Non-pigmented ciliary epithelial cell (primary cell): Measurements from ENCODE around the gene STK32B.
"Not testable (repeated sequence)": the region's sequence is repeated elsewhere in the genome, so short reads cannot be mapped to it uniquely, and the experiment has no call there.

ENCODE experiments used
- DNase-seq: peaks from one replicate; pipeline ENCODE4 v3.0.0-alpha.2; 2010; ENCODE audit warnings: low read depth

STK32B gene

DNA sequence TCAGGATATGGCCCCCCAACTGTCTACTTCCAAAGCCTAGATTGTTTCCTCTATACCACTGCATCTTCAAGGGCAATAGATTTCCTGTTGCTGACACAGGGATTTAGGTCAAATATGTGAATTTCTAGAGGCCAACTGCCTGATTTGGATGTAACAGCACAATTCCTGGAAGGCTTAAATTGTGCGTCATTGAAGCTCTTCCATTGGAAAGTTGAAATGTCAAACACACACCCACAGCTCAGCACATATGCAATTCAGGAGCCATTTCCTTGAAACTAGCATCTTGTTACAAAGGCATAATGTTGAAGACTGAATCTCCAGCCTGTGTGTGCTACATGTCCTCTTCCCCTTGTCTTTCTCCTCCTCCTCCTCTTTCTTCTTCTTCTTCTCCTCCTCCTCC lies 158.6 kb downstream of the STK32B start:
- DNase-seq: no peak

DNA sequence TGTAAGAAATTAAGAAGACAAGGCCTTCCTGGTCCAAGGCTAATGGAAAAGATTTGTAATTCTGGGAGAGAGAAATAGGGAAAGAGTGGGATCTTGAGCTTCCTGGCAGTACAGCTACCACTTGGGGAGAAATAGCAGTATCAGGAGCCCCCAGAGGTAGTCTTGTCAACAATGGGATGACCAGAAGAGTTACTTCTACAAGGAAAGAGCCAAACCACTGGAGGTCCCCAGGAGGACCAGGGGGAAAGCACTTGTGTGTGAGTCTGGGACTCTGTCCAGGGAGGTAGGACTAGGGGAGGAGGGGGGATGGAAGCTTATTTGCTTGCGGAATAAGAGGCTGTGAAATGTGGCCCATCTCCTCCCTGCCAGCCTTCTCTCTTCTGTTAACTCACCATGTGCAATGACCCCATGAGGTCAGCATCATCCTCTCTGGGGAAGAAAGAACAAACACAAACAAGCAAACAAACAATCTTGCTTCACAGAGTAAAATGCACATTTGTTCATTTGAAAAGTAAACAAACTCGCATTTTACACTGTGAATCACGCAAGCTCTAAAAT lies 160.1 kb downstream of the STK32B start:
- DNase-seq: no peak

DNA sequence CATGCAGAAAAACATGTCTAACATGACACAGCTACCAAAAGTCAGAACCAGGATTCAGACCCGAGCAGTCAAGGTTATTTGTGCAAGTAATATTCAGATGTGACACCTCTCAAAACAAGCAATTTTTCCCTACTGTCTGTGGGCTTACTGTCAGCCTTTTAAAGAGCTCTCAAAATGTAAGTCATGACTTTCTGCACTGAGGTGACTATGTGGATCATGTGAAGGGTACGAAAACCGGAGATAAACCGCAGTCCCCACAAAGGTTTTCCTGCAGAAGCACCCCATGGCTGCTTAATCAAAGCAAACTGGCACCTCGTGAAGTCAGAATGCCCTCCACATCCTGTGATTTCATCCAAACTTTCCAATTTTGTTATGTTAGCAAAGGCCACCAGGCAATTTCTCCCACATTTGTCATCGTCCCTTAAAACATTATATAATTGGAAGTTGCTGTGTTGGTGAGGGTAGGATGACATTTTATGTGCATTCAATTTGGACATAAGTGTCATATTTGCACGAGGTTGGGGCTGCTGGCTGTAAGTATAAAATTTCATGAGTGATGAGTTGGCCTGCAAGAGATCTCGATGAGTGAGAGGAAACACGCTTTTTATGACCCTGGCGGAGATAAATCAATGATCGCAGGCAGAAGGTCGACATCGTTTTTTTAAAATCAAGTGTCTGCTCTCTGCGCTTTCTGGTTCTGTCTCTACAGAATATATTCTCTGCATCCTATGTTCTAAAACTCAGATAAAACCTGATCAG lies 161.2 kb downstream of the STK32B start:
- DNase-seq: no peak

DNA sequence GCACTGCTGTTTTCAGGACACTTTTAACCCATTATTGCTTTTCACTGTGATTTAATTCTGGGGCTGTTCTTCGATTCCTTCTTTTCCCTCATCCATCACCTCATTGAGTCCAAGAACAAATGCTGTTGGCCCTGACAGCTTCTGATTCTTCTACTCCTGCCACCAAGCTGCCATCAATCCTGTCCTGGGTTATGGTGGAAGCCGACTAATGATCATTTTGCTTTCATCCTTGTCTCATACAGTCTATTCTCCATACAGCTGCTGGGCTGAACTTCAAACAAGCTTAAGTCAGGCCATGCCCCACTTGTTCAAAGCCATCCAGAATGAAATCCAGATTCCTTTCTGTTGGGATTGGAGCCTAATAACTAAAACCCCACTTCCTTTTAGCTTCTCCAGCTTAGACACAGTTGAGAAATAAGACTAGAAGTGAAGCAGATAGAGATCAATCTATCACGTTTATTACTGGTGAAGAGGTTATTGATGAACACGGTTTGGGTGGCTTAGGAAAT lies 161.9 kb downstream of the STK32B start:
- DNase-seq: no peak

DNA sequence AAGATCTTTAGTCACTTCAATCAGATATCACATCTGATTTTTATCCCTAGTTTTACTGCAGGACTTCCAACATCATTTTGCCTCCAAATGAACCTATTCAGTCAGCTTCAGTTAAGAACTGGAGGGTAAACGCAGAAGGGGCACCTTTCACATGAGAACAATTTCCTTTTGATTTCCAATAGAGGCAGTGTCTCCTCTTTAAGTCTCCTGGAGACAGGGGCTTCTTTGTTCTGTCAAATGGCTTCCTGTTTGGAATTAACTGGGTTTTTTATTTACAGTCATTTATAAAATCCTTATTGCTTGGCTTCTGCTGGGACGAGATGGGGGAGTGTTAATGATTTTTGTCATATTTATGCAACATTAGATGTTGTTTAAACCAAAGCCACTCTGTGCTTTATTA lies 164.0 kb downstream of the STK32B start:
- no peak for DNase-seq

DNA sequence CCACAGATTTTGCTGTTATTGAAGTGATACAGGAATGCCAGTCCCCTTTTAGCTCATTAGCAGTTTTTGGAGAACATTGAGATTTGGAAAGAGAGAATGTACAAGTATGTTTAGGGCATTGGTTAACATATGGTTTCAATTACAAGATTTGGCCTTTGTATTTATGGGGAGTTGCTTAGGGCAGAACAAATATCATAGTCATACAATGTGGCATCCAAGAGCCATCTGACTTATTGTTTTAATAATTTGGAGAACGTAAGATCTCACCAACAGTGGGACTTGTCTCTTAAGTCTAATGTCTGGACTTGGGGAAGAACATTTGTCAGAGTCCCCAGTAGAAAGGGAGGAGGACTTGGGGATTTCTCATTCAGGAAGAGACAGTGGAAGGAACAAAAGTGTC lies 166.1 kb downstream of the STK32B start:
- DNase-seq: no peak

DNA sequence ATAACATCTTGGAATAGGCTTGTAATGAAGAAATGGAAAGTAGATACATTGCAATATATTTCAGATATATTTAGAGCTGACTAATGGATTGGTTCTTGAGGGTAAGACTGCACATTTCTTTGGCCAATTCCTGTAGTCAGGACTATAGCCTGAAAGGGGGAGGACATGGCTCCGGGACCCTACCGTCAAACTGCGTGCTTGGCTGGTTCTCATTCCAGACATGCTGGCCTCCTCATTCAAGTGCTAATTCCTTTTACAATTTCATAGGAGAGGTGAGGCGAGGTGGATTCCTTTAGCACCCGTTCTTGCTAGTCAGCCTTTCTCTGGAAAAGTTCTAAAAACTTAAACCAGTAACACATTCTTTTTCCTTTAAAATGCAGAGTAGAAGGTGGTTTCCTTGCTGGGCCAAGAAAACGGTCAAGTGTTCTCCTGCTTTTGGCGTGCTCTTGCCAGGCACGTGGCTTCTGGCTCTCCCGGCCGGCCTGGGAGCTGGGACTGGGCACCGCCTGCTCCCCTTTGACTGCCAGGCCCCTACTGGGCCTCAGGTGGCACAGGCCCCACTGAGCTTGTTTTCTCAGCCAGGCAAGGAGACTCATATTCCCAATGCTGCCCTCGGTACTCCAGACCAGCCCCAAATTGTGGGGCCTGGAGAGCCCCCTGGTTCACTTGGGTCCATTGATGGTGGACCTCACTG lies 167.2 kb downstream of the STK32B start:
- DNase-seq: no peak

DNA sequence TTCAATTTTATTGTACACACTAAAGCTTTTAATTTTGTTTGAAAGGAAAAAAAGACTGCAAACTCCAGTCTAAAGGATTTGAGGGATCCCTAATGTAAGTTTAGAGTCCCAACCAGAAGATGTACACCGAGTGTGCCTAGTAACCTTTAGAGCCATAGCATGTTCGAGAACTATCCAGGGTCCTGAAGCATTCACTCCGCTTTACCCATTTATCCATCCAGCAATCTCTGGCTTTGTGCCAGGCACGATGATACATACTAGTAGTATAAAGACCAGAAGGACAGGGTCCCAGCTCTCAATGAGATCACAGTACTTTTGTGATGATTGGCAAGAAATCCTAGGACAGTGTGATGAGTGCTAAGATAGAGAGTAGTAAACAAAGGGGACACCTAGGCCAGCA lies 168.7 kb downstream of the STK32B start:
- no peak for DNase-seq

DNA sequence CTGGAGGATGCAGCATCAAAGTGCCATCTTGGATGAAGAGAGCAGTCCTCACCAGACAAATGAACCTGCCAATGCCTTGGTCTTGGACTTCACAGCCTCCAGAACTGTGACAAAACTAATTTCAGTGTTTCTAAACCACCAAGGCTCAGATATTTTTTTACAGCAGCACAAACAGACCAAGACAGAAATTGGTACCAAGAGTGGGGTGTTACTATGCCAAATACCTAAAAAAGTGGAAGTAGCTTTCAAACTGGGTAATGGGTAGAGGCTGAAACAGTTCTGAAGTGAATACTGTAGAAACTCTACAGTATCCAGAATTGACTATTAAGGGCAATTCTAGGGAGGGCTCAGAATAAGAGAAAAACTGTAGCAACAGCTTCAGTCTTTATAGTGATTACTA lies 170.8 kb downstream of the STK32B start:
- no peak for DNase-seq

DNA sequence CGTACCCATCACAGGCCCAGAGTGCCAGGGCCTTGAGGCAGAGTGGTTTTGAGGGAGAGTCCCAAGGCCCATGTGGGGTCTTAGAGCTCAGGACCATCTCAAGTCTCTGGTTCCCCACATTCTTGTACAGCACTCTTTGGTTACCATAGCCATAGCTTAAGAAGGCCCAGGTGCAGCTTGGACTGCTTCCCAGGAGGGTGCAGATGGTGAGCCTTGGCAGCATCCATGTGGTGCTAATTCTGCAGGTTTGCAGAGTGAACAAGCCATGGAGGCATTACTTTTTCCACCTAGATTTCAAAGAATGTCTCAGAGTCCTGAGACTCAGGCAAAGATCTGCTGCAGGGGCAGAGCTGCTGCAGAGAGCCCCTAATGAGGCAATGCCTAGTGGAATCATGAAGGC lies 171.7 kb downstream of the STK32B start:
- no peak for DNase-seq

DNA sequence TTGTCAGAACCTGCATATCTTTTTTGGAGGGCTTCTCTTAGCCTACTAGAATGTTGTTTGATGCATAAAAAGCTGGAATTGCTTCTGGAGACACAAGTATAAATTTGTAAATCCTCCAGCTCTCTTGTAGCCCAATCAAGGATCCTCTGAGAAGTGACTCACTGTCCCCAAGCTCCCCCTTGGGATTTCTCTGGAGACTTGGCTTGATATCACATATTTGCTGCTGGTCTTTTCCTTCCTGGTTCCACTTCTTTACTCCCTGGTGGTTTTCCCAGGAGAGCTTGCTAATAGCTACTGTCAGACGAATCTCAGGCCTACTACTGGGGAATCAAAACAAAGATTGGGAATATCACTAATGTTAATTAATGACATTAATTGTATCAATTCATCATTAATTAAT lies 173.1 kb downstream of the STK32B start:
- no peak for DNase-seq

DNA sequence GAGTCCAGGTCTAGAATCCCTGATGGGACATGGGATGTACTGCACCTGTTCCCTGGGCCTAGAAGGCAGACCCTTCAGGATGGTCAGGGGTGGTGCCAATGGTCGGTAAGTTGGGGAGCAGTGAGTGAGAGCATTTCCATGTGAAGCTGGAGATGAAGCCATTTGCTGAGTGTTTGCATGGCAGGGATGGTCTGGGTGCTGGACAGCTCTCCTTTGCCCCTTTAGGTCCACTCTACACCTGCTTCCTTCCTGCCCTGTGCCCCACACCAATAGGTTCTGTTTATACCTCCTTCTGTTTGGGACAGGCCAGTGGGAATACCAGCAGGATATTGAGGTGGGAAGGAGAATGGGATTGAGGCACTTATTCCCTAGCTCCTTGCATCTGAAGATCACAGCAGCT lies 181.3 kb downstream of the STK32B start:
- DNase-seq: no peak

DNA sequence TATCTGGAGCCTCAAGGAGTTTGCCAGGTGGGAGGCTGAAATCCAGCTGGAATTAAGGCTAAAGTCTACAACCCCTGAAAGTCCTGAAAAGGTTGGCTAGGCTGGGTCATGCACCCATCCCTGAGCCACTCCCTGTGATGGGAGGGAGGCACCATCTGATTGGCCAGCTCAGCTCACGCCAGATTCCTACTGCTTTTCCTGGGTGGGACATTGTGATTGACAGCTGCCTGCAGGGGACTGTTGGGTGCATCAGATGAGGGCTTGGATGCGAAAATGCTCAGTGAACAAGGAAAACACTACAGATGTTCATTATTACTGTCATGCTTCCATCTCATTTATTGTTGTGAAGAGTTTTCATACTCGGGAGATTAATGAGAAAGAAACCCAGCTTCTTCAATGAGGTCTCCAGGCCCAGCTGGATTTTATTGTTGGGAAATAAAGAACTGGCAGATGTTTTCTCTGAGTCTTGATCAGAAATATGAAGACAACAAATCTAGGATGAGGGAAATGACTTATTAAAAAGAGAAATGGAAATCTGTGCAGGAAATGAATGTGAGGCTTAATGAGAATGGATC lies 185.9 kb downstream of the STK32B start:
- DNase-seq: no peak

DNA sequence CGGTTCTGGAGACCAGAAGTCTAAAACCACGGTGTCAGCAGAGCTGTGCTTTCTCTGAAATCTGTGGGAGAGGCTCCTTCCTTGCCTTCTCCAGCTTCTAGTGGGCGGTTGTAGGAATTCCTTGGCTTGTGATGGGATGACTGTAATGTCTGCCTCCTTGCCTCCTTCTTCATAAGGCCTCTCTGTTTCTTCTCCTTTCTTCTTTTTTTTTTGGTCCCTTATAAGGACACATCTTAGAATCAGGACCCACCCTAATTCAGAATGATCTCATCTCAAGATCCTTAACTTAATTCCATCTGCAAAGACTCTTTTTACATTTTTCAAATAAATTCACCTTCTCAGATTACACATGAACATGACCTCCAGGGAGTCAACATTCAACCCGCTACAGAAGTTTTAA lies 186.9 kb downstream of the STK32B start:
- DNase-seq: no peak

DNA sequence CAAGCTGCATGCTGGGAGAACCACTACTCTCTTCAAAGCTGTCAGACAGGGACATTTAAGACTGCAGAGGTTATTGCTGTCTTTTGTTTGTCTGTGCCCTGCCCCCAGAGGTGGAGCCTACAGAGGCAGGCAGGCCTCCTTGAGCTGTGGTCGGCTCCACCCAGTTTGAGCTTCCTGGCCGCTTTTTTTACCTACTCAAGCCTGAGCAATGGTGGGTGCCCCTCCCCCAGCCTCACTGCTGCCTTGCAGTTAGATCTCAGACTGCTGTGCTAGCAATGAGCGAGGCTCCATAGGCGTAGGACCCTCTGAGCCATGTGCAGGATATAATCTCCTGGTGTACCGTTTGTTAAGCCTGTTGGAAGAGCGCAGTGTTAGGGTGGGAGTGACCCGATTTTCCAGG lies 195.8 kb downstream of the STK32B start:
- not testable (repeated sequence) for DNase-seq

DNA sequence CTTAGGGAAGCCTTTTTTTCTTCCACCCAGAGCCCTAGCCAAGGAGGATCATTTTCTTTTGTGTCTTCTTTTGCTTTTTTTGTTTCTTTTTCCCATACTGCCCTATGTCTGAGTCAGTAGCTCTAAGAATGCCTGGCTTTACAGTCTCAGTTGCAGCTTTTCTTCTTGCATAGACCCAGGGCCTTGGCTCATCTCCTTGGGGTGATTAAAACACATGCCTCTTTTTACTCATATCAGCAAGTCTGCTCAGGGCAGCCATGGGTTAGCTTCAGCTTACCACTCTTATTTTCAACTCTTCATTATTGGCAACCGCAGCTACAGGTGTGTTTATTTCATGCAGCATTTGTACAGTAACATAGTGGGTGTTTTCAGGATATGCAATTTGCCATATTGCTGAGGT lies 196.5 kb downstream of the STK32B start:
- DNase-seq: no peak

DNA sequence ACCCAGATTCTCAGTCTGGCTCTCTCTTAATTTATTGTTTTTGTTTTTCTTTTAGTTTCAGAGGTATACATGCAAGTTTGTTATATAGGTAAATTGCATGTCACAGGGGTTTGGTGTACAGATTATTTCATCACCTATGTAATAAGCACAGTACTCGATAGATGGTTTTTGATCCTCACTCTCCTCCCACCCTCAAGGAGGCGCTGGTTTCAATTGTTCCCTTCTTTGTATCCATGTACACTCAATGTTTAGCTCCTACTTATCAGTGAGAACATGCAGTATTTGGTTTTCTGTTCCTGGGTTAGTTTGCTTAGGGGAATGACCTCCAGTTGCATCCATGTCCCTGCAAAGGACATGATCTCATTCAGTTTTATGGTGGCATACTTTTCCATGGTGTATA lies 198.4 kb downstream of the STK32B start:
- DNase-seq: no peak

DNA sequence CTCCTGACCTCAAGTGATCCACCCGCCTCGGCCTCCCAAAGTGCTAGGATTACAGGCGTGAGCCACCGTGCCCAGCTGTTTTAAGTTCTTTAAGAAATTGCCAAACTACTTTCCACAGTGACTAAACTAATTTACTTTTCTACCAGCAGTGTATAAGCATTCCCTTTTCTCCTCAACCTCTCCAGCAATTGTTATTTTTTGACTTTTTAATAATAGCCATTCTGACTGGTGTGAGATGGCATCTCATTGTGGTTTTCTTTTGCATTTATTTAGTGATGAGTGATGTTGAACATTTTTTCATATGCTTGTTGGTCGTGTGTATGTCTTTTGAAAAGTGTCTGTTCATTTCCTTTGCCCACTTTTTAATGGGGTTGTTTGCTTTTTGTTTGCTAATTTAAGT lies 199.3 kb downstream of the STK32B start:
- not testable (repeated sequence) for DNase-seq

DNA sequence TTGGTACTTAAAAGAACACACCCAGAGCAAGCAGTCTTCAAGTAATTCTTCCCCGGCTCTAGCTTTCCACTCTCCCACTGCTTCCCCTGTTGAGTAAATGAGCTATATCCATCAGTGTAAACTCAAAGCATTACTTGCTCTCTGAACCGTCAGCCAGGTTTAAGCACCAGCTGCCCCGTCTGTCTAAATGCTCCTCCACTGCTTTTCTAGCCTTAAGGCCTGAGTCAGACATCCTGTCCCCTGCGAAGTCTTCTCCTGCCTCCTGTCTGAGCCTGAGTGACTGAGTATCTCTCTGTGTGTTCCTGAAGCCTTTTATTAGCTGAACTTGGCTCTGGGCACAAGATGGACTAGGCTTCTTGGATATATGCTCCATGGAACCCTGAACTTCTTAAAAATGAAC lies 205.1 kb downstream of the STK32B start:
- no peak for DNase-seq

DNA sequence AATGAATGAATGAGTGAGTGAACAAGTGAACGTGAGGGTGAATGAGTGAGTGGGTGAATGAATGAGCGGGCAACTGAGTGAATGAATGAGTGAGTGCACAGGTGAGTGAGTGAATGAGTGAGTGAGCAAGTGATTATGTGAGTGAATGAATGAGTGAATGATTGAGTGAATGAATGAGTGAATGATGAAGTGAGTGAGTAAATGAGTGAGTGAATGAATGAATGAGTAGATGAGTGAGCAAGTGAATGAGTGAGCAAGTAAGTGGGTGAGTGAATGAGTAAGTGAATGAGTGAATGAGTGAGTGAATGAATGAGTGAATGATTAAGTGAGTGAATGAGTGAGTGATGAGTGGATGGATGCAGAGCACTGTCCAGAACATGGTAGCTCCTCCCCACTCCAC lies 205.8 kb downstream of the STK32B start:
- no peak for DNase-seq

DNA sequence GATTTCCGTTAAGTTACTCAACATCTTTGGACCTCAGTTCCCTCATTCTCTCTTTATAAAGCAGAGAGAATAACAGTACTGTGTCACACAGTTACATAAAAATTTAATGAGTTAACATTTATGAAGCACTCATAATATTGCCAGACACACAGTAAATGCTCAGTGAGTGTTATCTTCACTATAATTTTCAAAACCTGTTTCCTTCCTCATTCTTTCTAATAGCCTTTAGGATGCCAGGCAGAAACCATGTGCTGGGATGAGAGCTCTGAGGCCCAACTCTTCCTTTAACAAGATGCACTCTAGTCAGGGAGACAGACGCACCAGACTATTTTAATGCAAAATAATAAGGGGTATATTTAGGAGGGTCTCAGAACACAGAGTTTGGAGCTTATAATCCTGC lies 208.2 kb downstream of the STK32B start:
- no peak for DNase-seq

DNA sequence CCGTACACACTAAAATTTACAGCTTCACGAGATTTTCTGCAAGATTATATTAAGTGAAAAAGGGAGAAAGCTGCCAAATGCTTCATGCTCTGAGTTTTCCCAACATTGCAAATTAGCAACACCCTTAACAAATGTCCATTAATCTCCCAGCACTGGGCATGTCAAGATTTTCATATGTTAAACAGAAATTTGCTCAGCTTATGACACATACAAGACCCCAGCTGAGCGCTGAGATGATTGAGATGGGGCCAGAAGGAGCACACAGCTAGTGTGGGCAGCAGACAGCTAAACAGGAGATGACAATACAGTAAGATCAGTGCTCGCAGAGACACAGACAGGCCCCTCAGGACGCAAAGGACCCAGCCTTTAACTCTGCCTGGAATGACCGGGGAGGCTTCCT lies 208.8 kb downstream of the STK32B start:
- DNase-seq: no peak

DNA sequence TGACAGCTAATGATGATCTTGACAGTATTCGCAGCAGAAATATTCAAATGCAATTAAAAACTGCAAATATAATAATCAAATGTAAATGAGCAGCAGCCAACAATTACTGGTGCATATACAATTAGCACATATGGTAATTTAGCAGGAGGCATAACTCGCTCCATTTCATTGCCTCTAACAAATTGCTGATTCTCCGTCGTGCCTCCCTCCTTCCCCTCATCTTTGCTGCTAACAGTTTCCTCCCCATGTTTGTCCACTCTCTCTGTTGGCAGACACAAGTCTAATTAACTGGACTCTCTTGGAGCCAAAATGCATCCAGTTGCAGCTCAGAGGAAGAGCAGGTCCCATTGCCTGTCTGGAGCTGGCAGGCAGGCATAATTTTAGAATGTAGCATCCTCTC lies 210.6 kb downstream of the STK32B start:
- DNase-seq: no peak
